WI38 (cell line): ENCODE measurements around the gene ETF1.

Experiments
- H3K4me3 ChIP-seq: 2 replicates; pipeline ENCODE4 v1.5.1; 2011; ENCODE audit warnings: low read depth, mild to moderate bottlenecking, control low read depth, low read length
- TF ChIP-seq, protein P1 (sequence below): IDR thresholded peaks from 2 replicates; pipeline ENCODE4 v1.5.1; 2012; ENCODE audit warnings: low read depth, mild to moderate bottlenecking, control low read depth, low read length

ETF1 gene

DNA sequence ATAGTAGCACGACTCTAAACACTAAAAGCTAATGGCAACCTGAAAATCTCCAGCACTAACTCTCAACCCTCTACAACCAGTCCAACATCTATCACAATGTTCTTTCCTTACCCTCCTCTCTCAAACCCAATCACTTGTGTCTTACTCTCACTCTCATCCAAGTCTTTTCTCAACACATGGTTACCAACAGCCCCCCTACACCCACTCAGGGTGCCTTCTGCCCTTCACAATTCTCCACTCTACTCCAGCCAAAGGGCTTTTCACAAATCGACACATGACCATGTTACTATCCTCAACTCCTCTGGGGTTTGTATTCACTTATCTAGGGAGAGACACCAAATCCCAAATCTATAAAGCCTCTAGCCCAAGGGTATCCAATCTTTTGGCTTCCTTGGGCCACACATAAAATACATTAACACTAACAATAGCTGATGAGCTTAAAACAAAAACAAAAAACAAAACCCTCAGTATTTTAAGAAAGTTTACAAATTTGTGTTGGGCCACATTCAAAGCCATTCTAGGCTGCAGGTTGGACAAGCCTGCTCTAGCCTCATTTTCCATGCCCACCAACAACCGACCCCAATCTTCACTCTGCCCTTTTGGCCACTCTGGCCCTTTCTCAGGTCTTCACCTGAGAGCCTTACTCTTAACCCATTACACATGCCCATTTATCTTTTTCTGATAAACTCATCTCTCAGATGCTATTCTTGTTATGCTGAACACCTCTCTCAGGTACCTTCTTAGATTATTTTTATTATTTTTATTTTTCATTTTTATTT is 20.5 kb upstream of the ETF1 start:
- TF ChIP-seq, protein P1, sequence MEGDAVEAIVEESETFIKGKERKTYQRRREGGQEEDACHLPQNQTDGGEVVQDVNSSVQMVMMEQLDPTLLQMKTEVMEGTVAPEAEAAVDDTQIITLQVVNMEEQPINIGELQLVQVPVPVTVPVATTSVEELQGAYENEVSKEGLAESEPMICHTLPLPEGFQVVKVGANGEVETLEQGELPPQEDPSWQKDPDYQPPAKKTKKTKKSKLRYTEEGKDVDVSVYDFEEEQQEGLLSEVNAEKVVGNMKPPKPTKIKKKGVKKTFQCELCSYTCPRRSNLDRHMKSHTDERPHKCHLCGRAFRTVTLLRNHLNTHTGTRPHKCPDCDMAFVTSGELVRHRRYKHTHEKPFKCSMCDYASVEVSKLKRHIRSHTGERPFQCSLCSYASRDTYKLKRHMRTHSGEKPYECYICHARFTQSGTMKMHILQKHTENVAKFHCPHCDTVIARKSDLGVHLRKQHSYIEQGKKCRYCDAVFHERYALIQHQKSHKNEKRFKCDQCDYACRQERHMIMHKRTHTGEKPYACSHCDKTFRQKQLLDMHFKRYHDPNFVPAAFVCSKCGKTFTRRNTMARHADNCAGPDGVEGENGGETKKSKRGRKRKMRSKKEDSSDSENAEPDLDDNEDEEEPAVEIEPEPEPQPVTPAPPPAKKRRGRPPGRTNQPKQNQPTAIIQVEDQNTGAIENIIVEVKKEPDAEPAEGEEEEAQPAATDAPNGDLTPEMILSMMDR = no peak

GRCh38 chr5:138560971-138561370 is 17.9 kb upstream of the ETF1 start:
- no peak overlapping the region for H3K4me3 ChIP-seq
- TF ChIP-seq, protein P1 = no peak

More for the DNA sequence above, 20.5 kb upstream of the ETF1 start:
- H3K4me3 ChIP-seq = no peak overlapping the region

DNA sequence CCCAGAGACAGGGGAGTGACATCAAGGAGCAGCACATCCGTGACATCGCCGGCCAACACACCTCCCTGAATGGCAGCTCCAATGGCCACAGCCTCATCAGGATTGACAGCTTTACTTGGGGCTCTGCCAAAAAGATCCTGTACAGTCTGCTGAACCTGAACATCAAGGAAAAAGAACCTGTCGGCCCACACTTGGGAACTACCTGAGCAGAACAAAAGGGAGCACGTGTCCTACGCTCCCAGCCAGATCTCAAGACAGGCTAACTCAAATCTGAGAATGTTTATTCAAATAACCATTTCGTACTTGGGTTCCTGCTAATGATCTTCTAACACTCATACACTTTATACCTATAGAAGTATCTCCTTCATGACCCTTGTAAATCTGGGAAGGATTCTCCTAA is 16.9 kb upstream of the ETF1 start:
- TF ChIP-seq, protein P1 = no peak
- no peak overlapping the region for H3K4me3 ChIP-seq

DNA sequence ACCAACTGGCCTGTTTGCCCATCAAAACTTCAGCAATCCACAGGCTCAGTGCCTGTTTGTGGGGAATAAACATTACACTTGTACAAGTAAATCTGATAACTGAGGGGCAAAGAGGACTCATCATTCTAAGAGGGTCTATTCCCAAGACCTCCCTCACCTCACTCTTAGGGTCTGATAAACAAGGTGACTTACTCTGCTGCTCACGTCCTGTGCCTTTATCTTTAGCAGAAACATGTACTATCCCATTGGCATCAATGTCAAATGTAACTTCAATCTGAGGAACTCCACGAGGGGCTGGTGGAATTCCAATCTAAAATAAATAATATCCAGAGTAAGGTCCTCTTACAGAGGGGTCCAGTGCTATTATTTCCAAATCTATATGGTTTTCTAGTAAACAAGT is 14.6 kb upstream of the ETF1 start:
- no peak overlapping the region for H3K4me3 ChIP-seq
- TF ChIP-seq, protein P1 = no peak

- H3K4me3 ChIP-seq = no peak overlapping the region
- TF ChIP-seq, protein P1 = no peak
Observed at GRCh38 chr5:138554143-138554542, 11.1 kb upstream of the ETF1 start.

DNA sequence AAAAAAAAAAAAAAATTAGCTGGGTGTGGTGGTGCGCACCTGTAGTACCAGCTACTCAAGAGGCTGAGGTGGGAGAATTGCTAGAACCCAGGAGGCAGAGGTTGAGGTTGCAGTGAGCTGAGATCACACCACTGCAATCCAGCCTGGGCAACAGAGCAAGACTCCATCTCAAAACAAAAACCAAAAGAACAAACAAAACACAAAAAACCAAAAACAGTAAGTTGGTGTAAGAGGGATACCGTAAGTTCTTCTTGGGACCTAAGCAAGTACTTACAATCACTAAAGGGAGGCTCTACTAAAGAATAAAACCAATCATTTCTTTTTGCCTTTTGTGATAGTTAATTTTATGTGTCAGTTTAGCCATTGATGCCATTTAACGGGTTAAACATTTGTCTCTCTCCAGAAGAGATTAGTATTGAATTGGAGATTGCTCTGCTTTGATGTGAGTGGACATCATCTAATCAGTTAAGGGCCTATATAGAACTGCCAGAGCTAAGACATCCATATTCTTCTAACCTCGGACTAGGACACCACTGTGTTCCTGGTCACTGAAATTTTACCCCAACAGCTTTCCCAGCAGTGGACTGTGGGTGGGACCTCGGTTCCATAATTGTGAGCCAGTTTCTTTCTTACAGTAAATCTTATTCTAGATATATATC is 10.5 kb upstream of the ETF1 start:
- H3K4me3 ChIP-seq = no peak overlapping the region
- TF ChIP-seq, protein P1 = no peak

DNA sequence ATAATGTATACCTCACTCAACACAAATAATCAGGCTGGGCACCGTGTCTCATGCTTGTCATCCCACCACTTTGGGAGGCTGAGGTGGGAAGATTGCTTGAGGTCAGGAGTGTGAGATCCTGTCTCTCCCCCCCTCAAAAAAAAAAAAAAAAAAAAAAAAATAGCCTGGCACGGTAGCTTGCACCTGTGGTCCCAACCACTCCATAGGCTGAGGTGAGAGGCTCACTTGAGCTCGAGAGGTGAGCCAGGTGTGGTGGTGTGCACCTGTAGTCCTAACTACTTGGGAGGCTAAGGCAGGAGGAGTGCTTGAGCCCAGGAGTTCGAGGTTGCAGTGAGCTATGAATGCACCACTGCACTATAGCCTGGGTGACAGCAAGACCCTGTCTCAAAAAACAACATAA is 9.6 kb upstream of the ETF1 start:
- TF ChIP-seq, protein P1 = no peak
- no peak overlapping the region for H3K4me3 ChIP-seq
